Measurements from ENCODE around the gene NTSR2.

GRCh38 chr2:11685906-11686470 is 16.0 kb upstream of the NTSR2 start:
- no peak for TF ChIP-seq POLR2A (IDR thresholded peaks at IDR 0.05)
- no peak for TF ChIP-seq CTCF (IDR thresholded peaks at IDR 0.05)
